Kidney tubule cell (primary cell): ENCODE results near the gene CEP72.

ENCODE experiments used
- DNase-seq: peaks from one replicate; pipeline ENCODE4 v3.0.0-alpha.2; 2018; ENCODE audit warnings: low spot score

CEP72 gene

GRCh38 chr5:658103-658502 is 46.0 kb downstream of the CEP72 start:
- no peak for DNase-seq

GRCh38 chr5:659496-660263 is 47.5 kb downstream of the CEP72 start:
- DNase-seq, result no peak

- no peak for DNase-seq
Measured at GRCh38 chr5:660491-661030, 48.4 kb downstream of the CEP72 start.

GRCh38 chr5:661891-662750 is 50.0 kb downstream of the CEP72 start:
- DNase-seq, result no peak

- DNase-seq, result no peak
Measured at GRCh38 chr5:662751-663435, 50.8 kb downstream of the CEP72 start.

GRCh38 chr5:663436-664342 is 51.5 kb downstream of the CEP72 start:
- no peak for DNase-seq

- DNase-seq, result no peak
Measured at GRCh38 chr5:664343-664993, 52.3 kb downstream of the CEP72 start.

- no peak for DNase-seq
Measured at GRCh38 chr5:664994-665360, 52.8 kb downstream of the CEP72 start.

- DNase-seq, result no peak
Measured at GRCh38 chr5:665541-665955, 53.4 kb downstream of the CEP72 start.

- DNase-seq, result no peak
Measured at GRCh38 chr5:665956-666711, 54.0 kb downstream of the CEP72 start.

GRCh38 chr5:666816-667498 is 54.8 kb downstream of the CEP72 start:
- DNase-seq, result no peak

- DNase-seq, result no peak
Measured at GRCh38 chr5:668283-668995, 56.3 kb downstream of the CEP72 start.

GRCh38 chr5:669111-669841 is 57.1 kb downstream of the CEP72 start:
- DNase-seq, result no peak

GRCh38 chr5:669842-670395 is 57.8 kb downstream of the CEP72 start:
- no peak for DNase-seq

- DNase-seq, result no peak
Measured at GRCh38 chr5:670396-671270, 58.5 kb downstream of the CEP72 start.

- peak; percentile 66 for DNase-seq
Measured at GRCh38 chr5:671459-672328, 59.6 kb downstream of the CEP72 start.
